GM12878 (cell line): ENCODE measurements around the gene SH2D2A. TPM values are rescaled to one million over a fixed set of nuclear protein-coding genes. Genes with fewer than 3 reads are reported as not detected.

ENCODE experiments used
- ATAC-seq: fragments of 200-7000 bp; cut with Tn5 transposase; 3 replicates; pipeline ENCODE4 v1.9.1; 2020; ENCODE audit warnings: mild to moderate bottlenecking, moderate library complexity
- BruUV-seq: library from RNA; stranded (reverse); fragments of 400-500 nt; replicated peaks from 2 replicates; lab custom pipeline; 2021; lab: Mats Ljungman, UMichigan
- CTCF ChIA-PET: fragments of 300-600 bp; sonication (Branson Sonifier 250); formaldehyde crosslinking; extraction: SDS; loops from one replicate; lab custom pipeline; 2021; ENCODE audit warnings: inconsistent platforms; lab: Yijun Ruan, JAX
- POLR2A ChIA-PET: fragments of 350-600 bp; formaldehyde crosslinking; extraction: SDS; loops from one replicate; lab custom pipeline; 2021; ENCODE audit warnings: inconsistent platforms; lab: Charles Lee
- RAD21 ChIA-PET: fragments of 300-600 bp; sonication (Branson Sonifier 250); formaldehyde crosslinking; loops from one replicate; lab custom pipeline; 2023; ENCODE audit warnings: antibody characterized with exemption; ENCODE audit not compliant: unreplicated experiment; lab: Charles Lee
- SMC1A ChIA-PET: fragments of 300-600 bp; sonication (Branson Sonifier 250); formaldehyde crosslinking; loops from one replicate; lab custom pipeline; 2023; ENCODE audit not compliant: unreplicated experiment, uncharacterized antibody; lab: Charles Lee
- DNase-seq: peaks from one replicate; pipeline ENCODE4 v3.0.0-alpha.2; 2011; ENCODE audit warnings: low read depth, low spot score
- FAIRE-seq: peaks from 3 replicates; lab custom pipeline; 2011; peaks lifted over from hg19 to GRCh38; lab: Jason Lieb, UNC
- H2AFZ ChIP-seq: 2 replicates; pipeline ENCODE4 v1.6.0; 2011; ENCODE audit warnings: low read depth, low read length, control low read depth; ENCODE audit not compliant: control insufficient read depth
- H3K27ac ChIP-seq: 2 replicates; pipeline ENCODE4 v1.5.1; 2011; ENCODE audit warnings: control low read depth; ENCODE audit not compliant: control insufficient read depth, insufficient read depth
- H3K27me3 ChIP-seq, 2 experiments: replicated peaks in 1 of 2; 2 replicates each; pipeline versions ENCODE4 v1.6.0 to v1.6.1; 2011; ENCODE audit warnings: low read length in 1 of 2; ENCODE audit not compliant: control insufficient read depth in 2 of 2, insufficient read depth in 2 of 2
- H3K36me3 ChIP-seq, 2 experiments: 2 replicates each; pipeline ENCODE4 v1.5.1; 2011; ENCODE audit warnings: low read length in 1 of 2; ENCODE audit not compliant: control insufficient read depth in 2 of 2, insufficient read depth in 2 of 2
- H3K4me1 ChIP-seq: 2 replicates; pipeline ENCODE4 v1.6.1; 2011; ENCODE audit warnings: mild to moderate bottlenecking, low read length, moderate library complexity, mixed read lengths; ENCODE audit not compliant: control insufficient read depth, insufficient read depth
- H3K4me2 ChIP-seq: 2 replicates; pipeline ENCODE4 v1.6.0; 2011; ENCODE audit warnings: control low read depth; ENCODE audit not compliant: control insufficient read depth, insufficient read depth
- H3K4me3 ChIP-seq: fragments of 200-600 bp; sonication (generic); 2 replicates; pipeline ENCODE4 v1.5.1; 2016
- H3K79me2 ChIP-seq: 2 replicates; pipeline ENCODE4 v1.6.0; 2011; ENCODE audit warnings: low read length; ENCODE audit not compliant: control insufficient read depth, insufficient read depth
- H3K9ac ChIP-seq: 2 replicates; pipeline ENCODE4 v1.8.0; 2011; ENCODE audit warnings: low read length, control low read depth, mixed read lengths; ENCODE audit not compliant: control insufficient read depth, insufficient read depth
- H3K9me3 ChIP-seq: replicated peaks from 3 replicates; pipeline ENCODE4 v1.5.1; 2011; ENCODE audit warnings: mild to moderate bottlenecking, low read length; ENCODE audit not compliant: control insufficient read depth, insufficient read depth
- H4K20me1 ChIP-seq: 2 replicates; pipeline ENCODE4 v1.6.0; 2011; ENCODE audit not compliant: control insufficient read depth, insufficient read depth
- ASH2L ChIP-seq: fragments of 300-600, 200-600 bp; sonication (generic); IDR thresholded peaks from 2 replicates; pipeline ENCODE4 v1.6.1; 2017; ENCODE audit warnings: low read depth, mild to moderate bottlenecking, borderline replicate concordance
- BHLHE40 ChIP-seq, 2 experiments: fragments of 450-650 bp in 1 of 2; IDR thresholded peaks; 2 replicates each; pipeline ENCODE4 v1.6.1; 2011 to 2017; ENCODE audit warnings: low read depth in 2 of 2, borderline replicate concordance in 1 of 2, improper control_type of control experiment in 1 of 2, low read length in 1 of 2, mild to moderate bottlenecking in 1 of 2
- CREB1 ChIP-seq: IDR thresholded peaks from 2 replicates; pipeline ENCODE4 v1.6.1; 2012; ENCODE audit warnings: low read depth, mild to moderate bottlenecking, inconsistent platforms
- E2F8 ChIP-seq: fragments of 450-650 bp; IDR thresholded peaks from 2 replicates; pipeline ENCODE4 v1.6.1; 2018; ENCODE audit warnings: mild to moderate bottlenecking, low read depth, moderate library complexity; ENCODE audit not compliant: partially characterized antibody
- EGR1 ChIP-seq, 2 experiments: IDR thresholded peaks; 1 replicate in 1 of 2; 2 replicates in 1 of 2; pipeline ENCODE4 v1.6.1; 2011 to 2012; ENCODE audit warnings: low read depth in 2 of 2, low read length in 2 of 2, borderline replicate concordance in 1 of 2, mild to moderate bottlenecking in 1 of 2, moderate library complexity in 1 of 2
- HSF1 ChIP-seq: fragments of 150-350 bp; IDR thresholded peaks from 2 replicates; pipeline ENCODE4 v1.6.1; 2014; ENCODE audit warnings: mild to moderate bottlenecking, low read depth, low read length
- NFXL1 ChIP-seq: fragments of 450-650 bp; IDR thresholded peaks from 2 replicates; pipeline ENCODE4 v1.6.1; 2017; ENCODE audit warnings: antibody characterized with exemption, mild to moderate bottlenecking, borderline replicate concordance
- NR2C2 ChIP-seq: IDR thresholded peaks from 2 replicates; pipeline ENCODE4 v1.6.1; 2011; ENCODE audit warnings: borderline replicate concordance, low read depth; ENCODE audit not compliant: control insufficient read depth, insufficient read length
- SMC3 ChIP-seq: IDR thresholded peaks from 2 replicates; pipeline ENCODE4 v1.6.1; 2011; ENCODE audit warnings: low read length, improper control_type of control experiment, borderline replicate concordance
- YY1 ChIP-seq: IDR thresholded peaks from 2 replicates; pipeline ENCODE4 v1.6.1; 2011; ENCODE audit warnings: low read depth, mild to moderate bottlenecking, low read length
- ZNF217 ChIP-seq: fragments of 450-650 bp; IDR thresholded peaks from 2 replicates; pipeline ENCODE4 v1.6.1; 2017; ENCODE audit warnings: antibody characterized with exemption, mild to moderate bottlenecking
- ZNF622 ChIP-seq: fragments of 450-650 bp; IDR thresholded peaks from 2 replicates; pipeline ENCODE4 v1.6.1; 2017; ENCODE audit warnings: mild to moderate bottlenecking, inconsistent platforms
- WGBS: methylation state at CpG from one replicate; pipeline ENCODE4 v1.1.6; 2016; ENCODE audit warnings: low lambda C conversion rate; ENCODE audit not compliant: insufficient replicate concordance, insufficient coverage; ENCODE audit errors: missing lambda C conversion rate; 5-methylcytosine and 5-hydroxymethylcytosine counted together
- in situ Hi-C: fragments of 300-500 bp; cut with MboI; formaldehyde crosslinking; loops from 9 replicates; pipeline ENCODE4 v1.14.3; 2018; ENCODE audit warnings: mixed read lengths
- intact Hi-C: fragments of 100-400 bp; cut with micrococcal nuclease; formaldehyde crosslinking; loops from one replicate; pipeline ENCODE4 v1.14.2; 2022; ENCODE audit not compliant: unreplicated experiment
- polyA plus RNA-seq, 11 experiments: library from polyadenylated mRNA; depleted of rRNA in 4 of 11; unstranded in 6 of 11; stranded (reverse) in 5 of 11; fragments of >200 nt; fragmentation: Nextera tagmentation in 4 of 11; fragmentation: Illumina TruSeq in 1 of 11; extraction: Ambion mirVana in 4 of 11; extraction: Trizol in 1 of 11; gene quantifications; 1 replicate in 1 of 11; 2 replicates in 10 of 11; pipeline versions ENCODE4 v1.2.1 to v1.2.3, GENCODE V29; 2011 to 2016; ENCODE audit warnings: inconsistent platforms in 2 of 11, missing spikeins in 2 of 11, low read depth in 1 of 11
- total RNA-seq, 4 experiments: library from RNA; depleted of rRNA in 3 of 4; stranded (reverse); fragments of >200 nt in 3 of 4; fragmentation: Illumina TruSeq in 1 of 4; extraction: Trizol in 1 of 4; gene quantifications; 2 replicates each; pipeline versions ENCODE4 v1.2.1 to v1.2.3, GENCODE V29; 2013 to 2021
- TF ChIP-seq, protein P1 (sequence below): fragments of 450-650 bp; IDR thresholded peaks from 2 replicates; pipeline ENCODE4 v1.6.1; 2014; ENCODE audit warnings: mild to moderate bottlenecking

Gene SH2D2A
- total and polyA plus RNA-seq, 10 of the 15 experiments (the other 5 are each of a cell fraction or from before 2014, with no cell fraction given), result 0.72 to 15.9 (median 7.0) TPM

GRCh38 chr1:156788136-156788535 lies 28.5 kb downstream of the SH2D2A start:
- SMC1A ChIA-PET, result interaction anchor here (0.8 kb wide), 1 partner anchor 62 kb away, joined by 3 read pairs; no protein-coding TSS in a partner anchor
- TF ChIP-seq ZNF217 (no peak), YY1 (no peak), NR2C2 (no peak), ZNF622 (no peak), ASH2L (no peak), NFXL1 (no peak), E2F8 (no peak), EGR1 (IDR thresholded peaks at IDR 0.05; ENCODE audit: borderline replicate concordance in 1 of 2, low read depth in 2 of 2, low read length in 2 of 2) (no peak), BHLHE40 (IDR thresholded peaks at IDR 0.05; ENCODE audit: borderline replicate concordance in 1 of 2, low read depth in 2 of 2, low read length in 1 of 2) (no peak), CREB1 (no peak), SMC3 (no peak), HSF1 (no peak)
- TF ChIP-seq, protein P1, sequence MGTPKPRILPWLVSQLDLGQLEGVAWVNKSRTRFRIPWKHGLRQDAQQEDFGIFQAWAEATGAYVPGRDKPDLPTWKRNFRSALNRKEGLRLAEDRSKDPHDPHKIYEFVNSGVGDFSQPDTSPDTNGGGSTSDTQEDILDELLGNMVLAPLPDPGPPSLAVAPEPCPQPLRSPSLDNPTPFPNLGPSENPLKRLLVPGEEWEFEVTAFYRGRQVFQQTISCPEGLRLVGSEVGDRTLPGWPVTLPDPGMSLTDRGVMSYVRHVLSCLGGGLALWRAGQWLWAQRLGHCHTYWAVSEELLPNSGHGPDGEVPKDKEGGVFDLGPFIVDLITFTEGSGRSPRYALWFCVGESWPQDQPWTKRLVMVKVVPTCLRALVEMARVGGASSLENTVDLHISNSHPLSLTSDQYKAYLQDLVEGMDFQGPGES, result no peak
- TF ChIP-seq, all 136 proteins: peak for 0
- DNase-seq, result no peak
- in situ Hi-C loops, result no loop called here
- Histone ChIP-seq H3K27ac (no peak overlapping the region), H3K4me3 (no peak overlapping the region), H3K36me3 (peaks cover 29 to 41% of the 10 kb centered on the region in 2 experiments), H3K9ac (no peak overlapping the region), H3K79me2 (no peaks in the 10 kb centered on the region; the same call in none of the 2 replicates), H4K20me1 (no peaks in the 10 kb centered on the region), H3K9me3 (no peaks in the 10 kb centered on the region), H3K27me3 (no peaks in the 10 kb centered on the region), H3K4me1 (no peaks in the 10 kb centered on the region), H3K4me2 (no peak overlapping the region), H2AFZ (no peak overlapping the region)
- 71% methylated on average over 2 of the region's 2 CpGs for WGBS
- no peak for FAIRE-seq
- no peak for ATAC-seq
- ChIA-PET RAD21 (interaction anchor here (1.0 kb wide), 1 partner anchor 99 kb away, joined by 5 read pairs; no protein-coding TSS in a partner anchor), CTCF (interaction anchor here (0.7 to 1.4 kb wide), 4 partner anchors 9 to 72 kb away, joined by 3 to 5 read pairs (median 3); partner anchors contain the start of gene NTRK1), POLR2A (interaction anchor here (0.6 to 0.8 kb wide), 4 partner anchors 9 to 128 kb away, joined by 3 to 5 read pairs (median 3); no protein-coding TSS in a partner anchor)
- no TSS peak for BruUV-seq
- intact Hi-C loops, result no loop called here
